ENCODE measurements around the gene NAGLU. TPM values are rescaled to one million over a fixed set of nuclear protein-coding genes. Genes with fewer than 3 reads are reported as not detected.
"Not testable (repeated sequence)": the region's sequence is repeated elsewhere in the genome, so short reads cannot be mapped to it uniquely, and the experiment has no call there.

The NAGLU gene
- total RNA-seq, 2 donors from 2014 or later: 81.5 to 123 TPM

DNA sequence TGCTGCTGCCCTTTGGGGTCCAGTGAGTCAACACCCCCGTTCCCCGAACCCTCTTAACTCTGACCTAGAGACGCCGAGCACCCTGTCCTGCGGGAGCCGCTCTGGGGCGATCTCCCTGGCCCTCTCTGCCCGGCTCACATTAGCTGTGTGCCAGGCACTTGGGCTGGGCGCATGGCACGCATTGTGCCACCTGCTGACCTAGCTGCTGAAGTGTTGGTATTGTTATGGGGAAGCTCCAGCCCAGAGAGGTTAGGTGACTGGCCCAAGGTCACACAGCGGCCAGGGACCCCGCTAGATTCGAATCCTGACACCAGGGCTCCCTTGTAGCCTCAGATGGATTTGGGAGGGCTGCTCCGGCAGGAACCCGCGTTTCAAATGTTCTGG, 17.8 kb downstream of the NAGLU start:
- Histone ChIP-seq H3K27me3 (replicated peaks; ENCODE audit: insufficient read depth) (no peaks in the 10 kb centered on the region), H3K4me1 (replicated peaks) (peaks cover 5% of the 10 kb centered on the region), H3K4me3 (peak overlapping the region; percentile 62 to 82), H3K27ac (peak overlapping the region; percentile 80 to 84), H3K9me3 (no peaks in the 10 kb centered on the region), H3K36me3 (no peaks in the 10 kb centered on the region)
- TF ChIP-seq POLR2A (IDR thresholded peaks at IDR 0.05): no peak
- no peak for TF ChIP-seq CTCF (IDR thresholded peaks at IDR 0.05)
- no peak for TF ChIP-seq POLR2AphosphoS5 (IDR thresholded peaks at IDR 0.05)
- 40% methylated on average over 16 of the region's 16 CpGs for WGBS
- intact Hi-C loops (cut with DNase I): no loop called here
- no peak for DNase-seq (ENCODE audit: low spot score)

DNA sequence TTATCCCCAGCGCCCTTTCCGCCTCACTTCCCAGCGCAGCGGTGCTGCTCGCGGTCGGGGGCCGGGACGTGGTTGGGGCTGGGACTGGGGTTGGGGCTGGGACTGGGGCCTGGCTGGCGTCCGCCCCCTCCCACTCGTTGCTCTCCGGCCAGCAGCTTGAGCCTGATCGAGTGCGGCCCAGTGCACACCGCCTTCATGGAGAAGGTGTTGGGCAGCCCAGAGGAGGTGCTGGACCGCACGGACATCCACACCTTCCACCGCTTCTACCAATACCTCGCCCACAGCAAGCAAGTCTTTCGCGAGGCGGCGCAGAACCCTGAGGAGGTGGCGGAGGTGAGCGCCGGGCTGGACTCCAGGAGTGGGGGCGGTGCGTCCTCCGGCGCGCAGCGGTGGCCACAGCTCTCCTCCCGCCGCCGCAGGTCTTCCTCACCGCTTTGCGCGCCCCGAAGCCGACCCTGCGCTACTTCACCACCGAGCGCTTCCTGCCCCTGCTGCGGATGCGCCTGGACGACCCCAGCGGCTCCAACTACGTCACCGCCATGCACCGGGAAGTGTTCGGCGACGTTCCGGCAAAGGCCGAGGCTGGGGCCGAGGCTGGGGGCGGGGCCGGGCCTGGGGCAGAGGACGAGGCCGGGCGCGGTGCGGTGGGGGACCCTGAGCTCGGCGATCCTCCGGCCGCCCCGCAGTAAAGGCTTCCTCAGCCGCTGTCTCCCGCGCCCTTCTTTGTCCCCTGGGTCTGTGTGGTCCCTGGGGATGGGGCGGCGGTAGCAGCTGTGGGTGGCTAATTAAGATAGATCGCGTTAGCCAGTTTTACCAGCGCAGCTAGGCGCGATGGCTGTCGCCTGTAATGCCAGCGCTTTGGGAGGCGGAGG, 18.4 kb downstream of the NAGLU start:
- DNase-seq (ENCODE audit: low spot score): peak; percentile 78
- Histone ChIP-seq H3K36me3 (no peaks in the 10 kb centered on the region), H3K27me3 (replicated peaks; ENCODE audit: insufficient read depth) (no peaks in the 10 kb centered on the region), H3K4me1 (replicated peaks) (peaks cover 5% of the 10 kb centered on the region), H3K4me3 (peak overlapping the region; percentile 62 to 82), H3K27ac (peak overlapping the region; percentile 80 to 84), H3K9me3 (no peaks in the 10 kb centered on the region)
- peak; percentile 90 for TF ChIP-seq POLR2AphosphoS5 (IDR thresholded peaks at IDR 0.05)
- peak; percentile 75 for TF ChIP-seq POLR2A (IDR thresholded peaks at IDR 0.05)
- peak in 2 of 4 experiments; percentile 10 to 18 for TF ChIP-seq CTCF (IDR thresholded peaks at IDR 0.05)
- intact Hi-C loops (cut with DNase I): no loop called here
- 2% methylated on average over 64 of the region's 82 CpGs for WGBS

- Histone ChIP-seq H3K4me1 (replicated peaks) (peaks cover 5% of the 10 kb centered on the region), H3K4me3 (peak overlapping the region; percentile 62 to 82), H3K27ac (peak overlapping the region; percentile 80 to 84), H3K27me3 (replicated peaks; ENCODE audit: insufficient read depth) (no peaks in the 10 kb centered on the region), H3K36me3 (no peaks in the 10 kb centered on the region), H3K9me3 (no peaks in the 10 kb centered on the region)
- intact Hi-C loops (cut with DNase I): no loop called here
- TF ChIP-seq POLR2A (IDR thresholded peaks at IDR 0.05) (no peak), CTCF (IDR thresholded peaks at IDR 0.05) (no peak), POLR2AphosphoS5 (IDR thresholded peaks at IDR 0.05) (no peak)
- 26% methylated on average over 4 of the region's 4 CpGs for WGBS
- no peak for DNase-seq (ENCODE audit: low spot score)
Measured at GRCh38 chr17:42555122-42555622, 19.1 kb downstream of the NAGLU start.

DNA sequence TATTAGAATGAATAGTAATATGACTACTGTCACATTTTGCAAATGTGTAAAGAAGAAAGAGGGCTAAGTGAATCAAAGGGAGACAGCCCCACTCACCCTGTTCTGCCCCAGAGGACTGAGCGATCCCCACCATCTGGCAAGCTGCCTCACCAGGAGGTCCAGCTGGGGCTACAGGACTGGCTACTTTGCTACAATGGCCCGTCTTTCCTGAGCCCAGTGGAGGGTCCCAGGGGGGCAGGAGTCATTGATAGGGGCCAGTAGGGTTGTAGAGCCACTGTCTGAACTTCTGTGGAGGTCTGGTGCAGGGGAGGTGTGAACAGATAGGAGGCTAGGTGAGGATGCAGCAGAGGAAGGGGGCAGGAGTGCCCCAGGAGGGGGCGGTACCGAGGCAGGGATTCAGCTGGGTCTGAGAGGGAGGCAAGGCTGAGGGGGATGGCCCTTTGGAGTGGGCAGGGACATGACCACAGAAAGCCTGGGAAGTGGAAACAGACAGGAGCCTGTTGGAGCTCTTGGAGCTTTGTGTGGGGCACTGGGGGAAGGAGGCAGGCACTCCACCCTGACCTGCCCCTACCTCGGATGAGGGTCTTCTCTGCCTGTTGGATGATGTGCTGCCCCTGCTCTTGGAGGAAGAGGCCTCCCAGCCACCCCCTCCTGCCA, 20.0 kb downstream of the NAGLU start:
- H3K36me3 ChIP-seq; DNase-seq (ENCODE audit: low spot score); H3K9me3 ChIP-seq; H3K27ac ChIP-seq; intact Hi-C loops (cut with DNase I); H3K4me1 ChIP-seq (replicated peaks); H3K27me3 ChIP-seq (replicated peaks; ENCODE audit: insufficient read depth); H3K4me3 ChIP-seq: not testable (repeated sequence)
- 61% methylated on average over 5 of the region's 5 CpGs for WGBS

- H3K36me3 ChIP-seq: no peaks in the 10 kb centered on the region
- intact Hi-C loops (cut with DNase I): no loop called here
- no peak overlapping the region for H3K27ac ChIP-seq
- peaks cover 13% of the 10 kb centered on the region for H3K4me1 ChIP-seq (replicated peaks)
- no peak overlapping the region for H3K4me3 ChIP-seq
- no peaks in the 10 kb centered on the region for H3K27me3 ChIP-seq (replicated peaks; ENCODE audit: insufficient read depth)
- TF ChIP-seq POLR2AphosphoS5 (IDR thresholded peaks at IDR 0.05) (no peak), POLR2A (IDR thresholded peaks at IDR 0.05) (no peak), CTCF (IDR thresholded peaks at IDR 0.05) (no peak)
- no peaks in the 10 kb centered on the region for H3K9me3 ChIP-seq
- 76% methylated on average over 6 of the region's 6 CpGs for WGBS
- DNase-seq (ENCODE audit: low spot score): no peak
Measured at GRCh38 chr17:42559075-42559474, 23.0 kb downstream of the NAGLU start.

Measured in prostate gland (tissue), 2 donors.